ENCODE measurements around the gene BRD4. TPM values are rescaled to one million over a fixed set of nuclear protein-coding genes. Genes with fewer than 3 reads are reported as not detected.

The BRD4 gene
- total and polyA plus RNA-seq, 2 of the 13 experiments (the other 11 are each of a cell fraction or from before 2014, with no cell fraction given): 10.5 to 11.4 TPM

DNA sequence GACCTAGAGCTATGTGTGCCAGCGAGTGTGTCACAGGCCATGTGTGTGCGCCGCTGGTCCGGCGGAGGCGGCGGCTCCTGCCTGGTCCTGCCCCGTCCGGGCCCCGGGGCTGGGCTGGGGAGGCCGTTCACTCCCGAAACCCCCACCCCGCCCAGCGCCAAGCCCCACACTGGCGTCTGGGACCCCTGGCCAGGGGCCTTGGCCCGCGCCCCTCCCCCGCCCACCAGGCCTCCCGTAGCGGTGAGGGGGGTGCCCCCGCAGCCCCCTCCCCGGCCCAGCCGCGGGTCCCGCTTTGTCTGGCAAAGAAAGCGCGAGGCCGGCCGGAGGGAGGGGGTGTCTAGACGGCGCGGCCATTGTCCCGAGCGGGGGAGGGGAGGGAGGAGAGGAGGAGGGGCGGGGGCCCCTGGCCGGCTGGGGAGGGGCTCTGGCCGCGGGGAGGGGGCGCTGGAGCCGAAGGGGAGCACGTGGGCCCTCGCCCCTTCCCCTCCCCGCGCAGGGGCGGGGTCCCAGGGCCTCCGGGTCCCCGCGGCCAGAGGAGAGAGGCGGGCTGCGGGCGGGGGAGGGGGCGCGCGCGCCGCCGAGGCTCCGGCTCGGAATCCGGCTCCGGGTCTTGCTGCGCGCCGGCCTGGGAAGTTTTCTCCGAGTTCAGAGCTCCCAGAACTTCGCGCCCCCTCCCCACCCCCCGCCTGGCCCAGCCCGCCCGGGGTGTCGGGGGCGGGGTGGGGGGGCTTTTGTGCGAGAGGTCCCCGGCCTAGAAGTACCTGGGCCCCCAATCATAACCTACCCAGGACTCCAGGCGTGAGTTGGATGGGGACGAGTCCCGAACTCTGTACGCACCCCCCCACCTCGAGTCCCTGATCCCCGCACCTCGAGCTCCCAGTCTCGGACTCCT is 132.4 kb downstream of the BRD4 start (continued):
- TF ChIP-seq ZMYM4 (CRISPR knock-in tag; IDR thresholded peaks at IDR 0.05) (no peak), FOXJ3 (CRISPR knock-in tag; IDR thresholded peaks at IDR 0.05; ENCODE audit: borderline replicate concordance) (no peak), ZNF740 (CRISPR knock-in tag; IDR thresholded peaks at IDR 0.05) (0 out of 2 replicates have a peak, but pooled peaks have one; percentile 33), GTF3A (CRISPR knock-in tag; conservative IDR thresholded peaks at IDR 0.05) (no peak), PCBP2 (optimal IDR thresholded peaks at IDR 0.05; ENCODE audit: low read depth, low read length, poor library complexity, severe bottlenecking) (no peak)
- TF ChIP-seq, protein P1, sequence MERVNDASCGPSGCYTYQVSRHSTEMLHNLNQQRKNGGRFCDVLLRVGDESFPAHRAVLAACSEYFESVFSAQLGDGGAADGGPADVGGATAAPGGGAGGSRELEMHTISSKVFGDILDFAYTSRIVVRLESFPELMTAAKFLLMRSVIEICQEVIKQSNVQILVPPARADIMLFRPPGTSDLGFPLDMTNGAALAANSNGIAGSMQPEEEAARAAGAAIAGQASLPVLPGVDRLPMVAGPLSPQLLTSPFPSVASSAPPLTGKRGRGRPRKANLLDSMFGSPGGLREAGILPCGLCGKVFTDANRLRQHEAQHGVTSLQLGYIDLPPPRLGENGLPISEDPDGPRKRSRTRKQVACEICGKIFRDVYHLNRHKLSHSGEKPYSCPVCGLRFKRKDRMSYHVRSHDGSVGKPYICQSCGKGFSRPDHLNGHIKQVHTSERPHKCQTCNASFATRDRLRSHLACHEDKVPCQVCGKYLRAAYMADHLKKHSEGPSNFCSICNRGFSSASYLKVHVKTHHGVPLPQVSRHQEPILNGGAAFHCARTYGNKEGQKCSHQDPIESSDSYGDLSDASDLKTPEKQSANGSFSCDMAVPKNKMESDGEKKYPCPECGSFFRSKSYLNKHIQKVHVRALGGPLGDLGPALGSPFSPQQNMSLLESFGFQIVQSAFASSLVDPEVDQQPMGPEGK (CRISPR knock-in tag; IDR thresholded peaks at IDR 0.05): 0 out of 2 replicates have a peak, but pooled peaks have one; percentile 30

GRCh38 chr19:15198951-15199660 is 133.2 kb downstream of the BRD4 start:
- DNase-seq (ENCODE audit: low spot score) (no peak), ATAC-seq (no peak), FAIRE-seq (no peak)
- H3K9ac ChIP-seq (ENCODE audit: insufficient read depth, low read depth, low read length): no peak overlapping the region
- no peaks in the 10 kb centered on the region; the same call in 1 of the 2 replicates for H3K4me1 ChIP-seq (ENCODE audit: insufficient read depth, low read length)
- in situ Hi-C loops (cut with HindIII; ENCODE audit: extremely low pct_ligation_motif_present, low pct_unique_long_range_greater_than_20kb): no loop called here
- H3K27me3 ChIP-seq (ENCODE audit: control insufficient read depth in 1 of 2, insufficient read depth in 2 of 2, low read length in 2 of 2): peaks cover 3 to 40% of the 10 kb centered on the region in 2 experiments; a peak in 3 of 5 replicates
- 45% methylated on average over 11 of the region's 15 CpGs for WGBS (ENCODE audit: low lambda C conversion rate)
- TF ChIP-seq EP300 (IDR thresholded peaks at IDR 0.05; ENCODE audit: low read depth in 2 of 2, low read length in 2 of 2): no peak
- TF ChIP-seq EP300 (CRISPR knock-in tag; IDR thresholded peaks at IDR 0.05; ENCODE audit: borderline replicate concordance): no peak
- H2AFZ ChIP-seq (ENCODE audit: low read length): no peak overlapping the region
- H3K9me3 ChIP-seq (ENCODE audit: low read length): no peaks in the 10 kb centered on the region
- no peak overlapping the region for H3K27ac ChIP-seq (ENCODE audit: extremely low read length, insufficient read depth, low read length)
- POLR2A ChIA-PET: no interaction called here
- no TSS peak for BruUV-seq (replicated peaks)
- H3K4me2 ChIP-seq (ENCODE audit: low read depth, low read length): no peak overlapping the region; the same call in 1 of the 2 replicates
- CTCF ChIA-PET (ENCODE audit: low intra/inter-chr PET ratio, low total read pairs): no interaction called here
- H3K36me3 ChIP-seq (replicated peaks in 1 of 2; ENCODE audit: control insufficient read depth in 1 of 2, insufficient read depth in 2 of 2, low read length in 2 of 2): no peaks in the 10 kb centered on the region
- no peaks in the 10 kb centered on the region; the same call in 1 of the 2 replicates for H4K20me1 ChIP-seq (ENCODE audit: insufficient read depth, low read length)
- no peaks in the 10 kb centered on the region for H3K79me2 ChIP-seq (ENCODE audit: insufficient read depth, low read length)
- intact Hi-C loops (cut with micrococcal nuclease; ENCODE audit: unreplicated experiment): no loop called here
- H3K4me3 ChIP-seq (replicated peaks in 1 of 3; ENCODE audit: insufficient read depth in 1 of 3, low read depth in 2 of 3, low read length in 3 of 3): no peak overlapping the region; a peak in 1 of 6 replicates
